Measurements from ENCODE around the gene DYRK3. TPM values are rescaled to one million over a fixed set of nuclear protein-coding genes. Genes with fewer than 3 reads are reported as not detected.

DYRK3 gene
- total and polyA plus RNA-seq, 8 donors = 6.1 to 11.8 (median 8.3) TPM

- intact Hi-C loops (cut with DNase I) = no loop called here
These were observed 41.2 kb downstream of the DYRK3 start for GRCh38 chr1:206676499-206676898.

GRCh38 chr1:206678490-206678889 is 43.2 kb downstream of the DYRK3 start:
- no peaks in the 10 kb centered on the region for H3K27me3 ChIP-seq
- peaks cover 13 to 39% of the 10 kb centered on the region in 2 donors for H3K4me1 ChIP-seq
- intact Hi-C loops (cut with DNase I) = no loop called here
- no peak overlapping the region for H3K27ac ChIP-seq
- H3K4me3 ChIP-seq = no peak overlapping the region
- H3K36me3 ChIP-seq = no peaks in the 10 kb centered on the region
- DNase-seq = no peak
- no peak for TF ChIP-seq CTCF (IDR thresholded peaks at IDR 0.05)
- no peak for ATAC-seq
- no peaks in the 10 kb centered on the region for H3K9me3 ChIP-seq

More at GRCh38 chr1:206676499-206676898, 41.2 kb downstream of the DYRK3 start:
- DNase-seq (no peak), ATAC-seq (no peak)
- Histone ChIP-seq H3K4me1 (peaks cover 20 to 56% of the 10 kb centered on the region in 2 donors), H3K36me3 (no peaks in the 10 kb centered on the region), H3K9me3 (no peaks in the 10 kb centered on the region), H3K27ac (no peak overlapping the region), H3K27me3 (no peaks in the 10 kb centered on the region), H3K4me3 (no peak overlapping the region)
- TF ChIP-seq CTCF (IDR thresholded peaks at IDR 0.05) = no peak

- ATAC-seq (peak; percentile 6), DNase-seq (no peak)
- H3K4me1 ChIP-seq = peaks cover 6 to 26% of the 10 kb centered on the region in 2 donors
- intact Hi-C loops (cut with DNase I) = no loop called here
- H3K36me3 ChIP-seq = no peaks in the 10 kb centered on the region
- TF ChIP-seq CTCF (IDR thresholded peaks at IDR 0.05) = no peak
- H3K27ac ChIP-seq = no peak overlapping the region
- H3K27me3 ChIP-seq = no peaks in the 10 kb centered on the region
- H3K9me3 ChIP-seq = no peaks in the 10 kb centered on the region
- no peak overlapping the region for H3K4me3 ChIP-seq
These were observed 44.4 kb downstream of the DYRK3 start for GRCh38 chr1:206679738-206680211.

- intact Hi-C loops (cut with DNase I) = no loop called here
- H3K36me3 ChIP-seq = no peaks in the 10 kb centered on the region
- no peak for ATAC-seq
- no peaks in the 10 kb centered on the region for H3K9me3 ChIP-seq
- no peaks in the 10 kb centered on the region for H3K27me3 ChIP-seq
- no peak overlapping the region for H3K4me3 ChIP-seq
- H3K4me1 ChIP-seq = peaks cover 3 to 23% of the 10 kb centered on the region in 2 donors
- no peak for TF ChIP-seq CTCF (IDR thresholded peaks at IDR 0.05)
- DNase-seq = no peak
- no peak overlapping the region for H3K27ac ChIP-seq
These were observed 44.9 kb downstream of the DYRK3 start for GRCh38 chr1:206680279-206680678.

- Histone ChIP-seq H3K27me3 (no peaks in the 10 kb centered on the region), H3K27ac (no peak overlapping the region), H3K36me3 (no peaks in the 10 kb centered on the region), H3K9me3 (no peaks in the 10 kb centered on the region), H3K4me1 (peaks cover 0 to 17% of the 10 kb centered on the region in 2 donors), H3K4me3 (no peak overlapping the region)
- ATAC-seq = no peak
- no peak for DNase-seq
- TF ChIP-seq CTCF (IDR thresholded peaks at IDR 0.05) = no peak
- intact Hi-C loops (cut with DNase I) = no loop called here
These were observed 46.0 kb downstream of the DYRK3 start for GRCh38 chr1:206681359-206681758.
